GM21515 (cell line): Measurements from ENCODE around the gene EPB41L3.
"Not testable (repeated sequence)": the region's sequence is repeated elsewhere in the genome, so short reads cannot be mapped to it uniquely, and the experiment has no call there.

Experiments used
- ATAC-seq: cut with Tn5 transposase; IDR thresholded peaks from one replicate; pipeline ENCODE4 v1.9.1; 2021; ENCODE audit not compliant: unreplicated experiment

Gene EPB41L3

GRCh38 chr18:5532066-5532465, 11.7 kb downstream of the EPB41L3 start:
- no peak for ATAC-seq

DNA sequence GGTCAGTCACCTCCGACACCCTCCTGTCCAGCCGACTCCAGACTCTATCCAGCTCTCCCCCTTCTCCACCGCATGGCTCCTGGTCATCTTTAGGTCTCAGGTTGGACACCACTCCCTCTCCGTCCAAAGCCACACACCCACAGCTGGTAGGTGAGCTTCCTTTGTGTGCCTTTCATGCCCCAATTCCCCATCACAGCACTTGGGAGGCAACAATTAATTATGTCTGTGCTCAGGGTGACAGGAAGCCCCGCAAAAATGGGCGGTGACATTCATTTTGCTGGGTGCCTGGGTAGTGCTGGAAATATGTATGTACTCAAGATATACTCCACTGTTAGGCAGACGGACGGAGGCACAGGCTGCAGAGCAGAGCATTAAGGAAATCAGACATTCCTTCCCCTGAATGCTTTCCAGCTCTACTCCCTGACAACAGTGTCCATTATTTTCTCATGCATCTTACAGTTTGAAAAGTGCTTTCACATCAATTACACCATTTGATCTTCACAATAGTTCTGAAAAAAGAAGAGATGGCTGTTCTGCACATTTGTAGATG, 13.1 kb downstream of the EPB41L3 start:
- no peak for ATAC-seq

DNA sequence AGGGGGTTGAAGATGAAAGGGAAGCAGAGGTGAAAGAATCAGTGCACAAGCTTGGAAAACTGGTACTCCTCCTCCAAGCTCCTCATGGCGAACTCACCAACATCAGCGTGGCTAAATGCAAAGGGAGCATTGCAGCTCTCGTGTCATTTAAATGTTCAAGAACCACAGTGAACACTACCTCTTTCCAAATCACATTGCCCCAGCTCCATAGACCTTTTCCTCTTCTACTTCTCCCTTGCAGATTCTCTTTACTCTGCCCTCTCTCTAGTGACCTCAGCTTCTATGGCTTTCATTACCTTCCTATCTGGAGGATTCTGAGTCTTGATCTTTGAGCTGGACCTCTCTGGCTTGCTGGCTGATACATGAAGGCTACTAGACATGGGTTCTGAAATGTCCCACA, 14.3 kb downstream of the EPB41L3 start:
- ATAC-seq: no peak

- ATAC-seq: no peak
These were observed 16.2 kb downstream of the EPB41L3 start for GRCh38 chr18:5527603-5528002.

DNA sequence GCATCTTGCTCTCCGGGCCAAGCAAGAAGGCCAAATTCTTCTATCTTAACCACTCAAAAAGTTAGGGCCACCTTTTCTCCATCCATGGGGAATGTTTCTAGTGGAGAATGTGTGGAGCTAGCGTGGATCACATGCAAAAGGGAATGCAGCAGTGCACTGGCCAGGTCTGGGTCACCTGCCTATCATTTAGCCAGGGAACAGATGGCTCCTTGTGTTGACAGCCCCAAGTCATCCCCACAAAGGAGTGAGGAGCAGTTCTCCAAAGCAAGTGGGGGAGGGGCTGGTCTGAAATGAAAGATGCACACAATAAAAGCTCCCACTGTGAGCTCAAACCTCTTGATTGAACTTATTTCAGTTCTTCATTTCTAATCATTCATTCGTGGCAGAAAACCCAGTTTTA, 19.1 kb downstream of the EPB41L3 start:
- ATAC-seq: no peak

DNA sequence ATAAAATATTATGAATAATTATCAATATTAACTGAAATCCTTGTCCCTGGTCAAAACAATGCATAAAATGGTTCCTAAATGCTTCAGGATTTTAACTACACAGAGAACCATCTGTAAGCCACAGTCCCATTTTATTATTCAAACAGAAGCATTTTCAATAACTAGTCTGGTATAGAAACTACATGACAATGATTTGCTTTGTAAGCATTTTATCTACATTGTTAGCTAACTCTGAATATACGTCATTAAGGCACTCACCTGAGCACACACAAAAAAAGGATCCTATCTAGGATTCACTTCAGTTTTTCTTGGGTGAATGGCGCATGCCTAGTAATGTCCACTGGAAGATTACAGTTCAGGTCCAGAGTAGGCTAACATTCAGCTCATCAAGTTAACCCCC, 22.8 kb downstream of the EPB41L3 start:
- no peak for ATAC-seq

GRCh38 chr18:5520464-5520863, 23.3 kb downstream of the EPB41L3 start:
- ATAC-seq: no peak

DNA sequence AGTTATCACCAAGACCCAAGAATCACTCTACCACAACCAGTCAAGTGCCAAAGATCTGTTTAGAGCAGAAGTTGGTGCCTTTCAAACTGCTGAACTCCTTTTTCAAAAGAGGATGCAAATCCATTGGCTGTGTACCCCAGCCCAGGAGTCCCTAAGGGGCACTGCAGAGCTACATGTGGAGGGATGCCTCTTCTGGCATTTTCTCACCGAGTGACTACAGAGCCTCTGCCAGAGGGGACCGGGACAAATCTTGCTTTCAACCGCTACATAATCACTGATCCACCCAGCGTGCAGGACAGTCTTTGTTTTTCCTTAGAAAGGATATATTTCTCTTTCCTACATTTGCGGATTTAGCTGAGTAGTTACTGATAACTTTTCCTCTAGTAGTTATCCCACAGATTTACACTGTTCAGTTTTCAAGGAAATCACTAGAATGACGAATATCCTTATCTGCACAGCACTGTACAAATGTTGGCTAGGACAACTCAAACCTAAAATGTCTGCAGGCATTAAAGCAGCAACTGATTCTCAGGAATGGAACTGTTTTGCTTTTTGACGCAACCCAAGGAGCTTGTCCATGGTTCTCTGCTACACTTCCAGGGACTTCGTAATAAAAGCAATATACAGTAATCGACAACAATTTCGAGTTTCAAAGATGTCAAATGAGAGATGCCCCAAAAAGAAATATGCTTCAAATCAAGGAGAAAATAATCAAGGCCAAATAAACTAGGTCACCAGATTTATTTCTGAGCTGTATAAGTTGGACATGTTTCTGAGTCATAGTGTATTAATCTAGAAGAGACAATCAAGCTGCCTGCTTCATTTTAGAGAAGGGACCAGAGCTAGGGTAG, 24.1 kb downstream of the EPB41L3 start:
- ATAC-seq: no peak

DNA sequence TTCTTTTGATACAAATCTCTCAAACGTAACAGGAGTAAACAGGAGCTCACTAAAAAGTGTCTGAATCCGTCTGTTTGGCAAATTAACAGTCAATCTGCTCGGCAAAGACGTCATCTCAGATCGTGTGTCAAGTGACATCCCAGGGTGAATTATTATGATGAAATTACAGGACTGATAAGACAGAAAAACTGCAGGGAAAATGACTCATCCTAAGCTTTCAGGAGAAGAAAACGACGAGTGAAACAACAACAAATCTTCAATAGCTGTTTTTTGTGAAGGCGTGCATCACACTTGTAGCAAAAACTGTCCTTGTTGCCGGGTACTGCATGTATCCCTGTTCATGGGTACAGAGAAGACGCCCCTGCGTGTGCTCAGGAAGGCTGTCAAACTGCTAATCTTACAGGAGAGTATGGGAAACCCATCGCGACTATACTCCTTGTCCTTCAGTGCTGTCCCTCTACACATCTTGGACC, 24.9 kb downstream of the EPB41L3 start:
- no peak for ATAC-seq

GRCh38 chr18:5518179-5518770, 25.5 kb downstream of the EPB41L3 start:
- ATAC-seq: no peak

DNA sequence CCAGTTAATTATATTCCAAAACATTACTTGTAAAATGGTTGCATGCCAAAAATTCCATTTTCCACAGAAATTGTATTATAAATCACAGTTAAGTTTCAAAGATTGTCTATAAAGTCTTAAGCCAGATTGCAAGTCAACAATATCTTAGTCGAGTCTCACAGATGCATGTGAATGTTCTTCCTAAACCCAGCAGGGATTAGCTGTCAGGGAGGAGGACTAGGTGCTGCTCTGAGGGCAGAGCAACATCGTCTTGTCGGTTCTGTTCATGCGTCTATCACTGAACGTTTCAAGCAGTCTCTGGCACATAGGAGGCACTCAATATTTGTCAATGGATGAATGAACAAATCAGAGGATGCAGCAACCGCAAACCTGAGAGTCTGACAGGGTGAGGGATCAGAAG, 27.0 kb downstream of the EPB41L3 start:
- no peak for ATAC-seq

DNA sequence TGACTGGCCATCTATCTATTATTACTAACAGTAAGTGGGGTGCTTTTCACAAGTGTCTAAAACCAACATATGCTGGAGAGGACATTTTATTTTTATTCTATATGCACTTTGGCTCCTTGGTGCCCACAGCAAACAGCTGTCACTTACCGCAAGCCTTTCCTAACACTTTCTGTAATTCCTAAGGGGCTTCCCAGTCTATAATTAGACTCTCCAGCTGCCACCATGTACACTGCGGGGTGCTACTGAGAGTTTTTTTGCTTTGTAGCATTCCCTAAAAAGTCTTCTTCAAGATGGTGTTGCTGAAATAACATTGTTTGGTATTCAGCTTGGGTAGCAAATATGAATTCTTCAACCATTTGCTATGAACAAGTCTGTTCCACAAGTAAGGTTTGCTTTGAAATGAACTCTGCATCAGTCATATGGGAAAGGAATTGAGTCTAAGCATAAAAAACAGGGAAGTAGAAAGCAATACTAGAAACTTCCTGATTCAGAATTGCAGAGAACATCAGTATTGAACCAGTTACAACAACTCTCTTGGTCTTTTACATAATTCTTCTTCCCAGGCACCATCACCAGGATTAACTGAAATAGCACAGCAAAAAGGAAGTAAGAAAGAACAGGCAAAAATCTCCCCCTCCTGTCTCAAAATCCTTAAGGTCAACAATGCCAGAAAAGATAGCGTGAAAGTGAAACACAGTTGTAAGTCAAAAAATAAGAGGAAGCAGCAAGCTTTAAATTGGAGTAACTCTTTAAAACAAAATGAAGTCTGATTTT, 28.6 kb downstream of the EPB41L3 start:
- ATAC-seq: no peak

DNA sequence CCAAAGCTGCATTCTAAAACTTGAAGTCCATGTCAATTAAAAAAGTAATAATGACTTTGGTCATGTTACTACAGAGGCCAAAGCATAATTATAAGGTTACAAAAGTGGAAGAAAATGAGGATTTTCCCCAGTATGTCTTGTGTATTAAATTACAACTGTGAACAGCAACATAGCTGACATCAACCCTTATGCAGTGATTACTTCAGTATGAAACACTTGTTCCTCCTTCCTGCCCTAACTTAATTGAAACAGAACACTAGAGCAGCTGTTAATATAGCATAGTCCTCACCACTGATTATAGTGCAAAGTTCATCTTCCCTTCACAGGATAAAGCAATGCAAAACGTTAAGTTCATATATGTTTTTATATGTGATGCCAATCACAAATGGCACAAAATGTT, 29.9 kb downstream of the EPB41L3 start:
- no peak for ATAC-seq

DNA sequence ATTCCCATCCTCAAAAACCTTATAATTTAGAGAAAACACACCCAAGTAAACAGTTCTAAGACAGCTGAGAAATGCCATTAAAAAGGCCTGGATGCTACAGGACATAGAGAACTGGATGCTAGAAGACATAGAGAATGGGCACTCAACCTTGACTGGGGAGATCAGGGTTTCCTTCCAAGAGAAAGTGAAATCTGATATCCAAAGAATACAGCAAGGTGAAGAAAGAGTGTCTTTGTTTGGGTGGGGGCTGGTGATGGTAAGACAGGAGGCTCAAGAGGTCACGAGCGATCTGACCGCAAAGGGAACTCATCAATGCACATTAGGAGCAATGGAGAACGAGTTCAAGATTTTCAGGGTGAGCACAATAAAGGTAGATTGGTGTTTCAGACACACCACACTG, 31.6 kb downstream of the EPB41L3 start:
- ATAC-seq: no peak

DNA sequence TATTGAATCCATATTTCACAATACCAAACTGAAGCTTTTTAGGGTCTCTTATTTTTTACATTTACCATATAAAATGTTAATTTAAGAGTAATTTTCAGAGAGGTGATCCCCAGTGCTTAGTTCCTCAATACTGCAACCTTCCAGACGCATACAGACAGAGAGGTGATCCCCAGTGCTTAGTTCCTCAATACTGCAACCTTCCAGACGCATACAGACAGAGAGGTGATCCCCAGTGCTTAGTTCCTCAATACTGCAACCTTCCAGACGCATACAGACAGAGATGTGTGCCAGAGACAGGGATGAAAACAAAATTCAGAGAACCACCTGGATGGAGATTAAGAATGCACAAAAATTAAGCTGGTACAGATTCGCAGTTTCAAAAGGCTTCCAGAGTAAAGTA, 32.3 kb downstream of the EPB41L3 start:
- not testable (repeated sequence) for ATAC-seq

DNA sequence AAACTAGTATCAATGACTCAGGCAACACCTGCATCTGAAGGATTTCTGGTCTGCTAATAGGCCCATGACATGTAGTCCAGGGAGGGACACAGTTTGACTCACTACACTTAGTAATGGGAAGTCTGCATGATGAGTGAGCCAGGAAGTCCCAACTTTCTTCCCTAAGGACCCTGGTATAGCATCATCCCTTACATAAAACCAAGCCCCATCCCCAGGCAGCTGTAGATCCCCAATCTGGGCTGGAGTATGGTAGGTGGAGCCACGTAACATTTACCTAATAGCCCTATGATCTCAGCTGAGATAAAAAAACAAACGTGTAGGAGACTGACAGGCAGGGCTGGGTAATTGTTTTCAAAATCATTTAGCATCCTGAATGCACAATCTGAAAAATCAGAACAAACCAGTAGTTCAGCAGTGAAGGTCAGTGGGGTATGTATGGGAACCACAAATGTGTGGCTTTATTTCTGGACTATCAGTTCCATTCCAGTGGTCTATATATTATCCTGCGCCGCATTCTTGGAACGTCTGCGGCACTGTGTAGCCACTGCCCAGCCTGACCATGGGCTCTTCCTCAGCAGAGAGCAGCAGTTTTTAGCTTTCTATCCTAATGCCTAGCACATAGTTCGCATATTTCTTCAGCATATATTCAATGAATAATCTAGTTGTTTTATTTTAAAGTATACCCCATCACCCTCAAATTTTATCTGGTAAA, 33.5 kb downstream of the EPB41L3 start:
- no peak for ATAC-seq

GRCh38 chr18:5508821-5509220, 35.0 kb downstream of the EPB41L3 start:
- ATAC-seq: no peak

DNA sequence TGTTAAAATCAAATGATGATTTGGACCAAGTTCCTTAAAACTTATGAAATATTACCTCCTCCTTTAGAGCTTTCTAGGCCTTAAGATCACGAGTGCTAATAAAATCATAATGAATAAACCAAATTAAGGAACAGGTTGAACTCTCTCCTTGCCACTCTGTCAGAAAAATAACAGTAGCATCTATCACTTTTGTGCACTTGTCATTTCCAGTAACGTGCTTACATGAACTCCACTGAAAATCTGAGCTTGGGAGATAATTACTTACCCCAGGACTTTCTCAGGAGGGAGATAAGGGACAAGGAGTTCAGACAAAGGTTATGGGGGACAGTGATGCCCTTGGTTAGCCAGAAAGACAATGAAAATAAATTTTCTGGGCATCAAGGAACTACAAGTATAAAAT, 36.0 kb downstream of the EPB41L3 start:
- ATAC-seq: no peak

GRCh38 chr18:5506174-5506573, 37.6 kb downstream of the EPB41L3 start:
- ATAC-seq: no peak

- no peak for ATAC-seq
These were observed 40.1 kb downstream of the EPB41L3 start for GRCh38 chr18:5503740-5504139.
